ENCODE data around the gene CDCA3. TPM values are rescaled to one million over a fixed set of nuclear protein-coding genes. Genes with fewer than 3 reads are reported as not detected.

Gene CDCA3
- total RNA-seq, 1 experiment from 2014 or later = 107 TPM

GRCh38 chr12:6851921-6852650, 1.0 kb upstream of the CDCA3 start, which contains the start of gene USP5:
USP5 (plus strand) TSS chr12:6852150; CDS start chr12:6852180, 30 bp downstream.
- H3K36me3 ChIP-seq (ENCODE audit: insufficient read depth, low read length, poor library complexity, severe bottlenecking) = peaks cover 48% of the 10 kb centered on the region
- H3K4me3 ChIP-seq (ENCODE audit: low read depth, low read length, poor library complexity, severe bottlenecking) = peak within 1 kb of the TSS; percentile 67
- peaks cover 24% of the 10 kb centered on the region for H3K4me1 ChIP-seq (ENCODE audit: insufficient read depth, low read length, poor library complexity, severe bottlenecking)
- intact Hi-C loops (cut with micrococcal nuclease; ENCODE audit: unreplicated experiment) = loop anchor here (2.0 kb wide), 1 partner anchor 15 kb away; the partner anchor contains the start of gene TPI1
- ChIA-PET CTCF (interaction anchor here (0.5 to 2.9 kb wide), 6 partner anchors 17 to 163 kb away, joined by 3 to 13 read pairs (median 4); partner anchors contain the start of genes SPSB2 and ZNF384), POLR2A (ENCODE audit: low non-redundant PET) (interaction anchor here (0.6 to 1.4 kb wide), 5 partner anchors 9 to 170 kb away, joined by 3 to 9 read pairs (median 5); partner anchors contain the start of genes C12orf57, RNU7-1 and TPI1)
- no peaks in the 10 kb centered on the region for H3K27me3 ChIP-seq (replicated peaks; ENCODE audit: insufficient read depth, low read depth, low read length, poor library complexity)
- no peaks in the 10 kb centered on the region for H3K9me3 ChIP-seq (ENCODE audit: low read depth, low read length, poor library complexity, severe bottlenecking)
- no peak for TF ChIP-seq CTCF (conservative IDR thresholded peaks at IDR 0.05; ENCODE audit: low read depth, low read length)
- no peak for TF ChIP-seq EZH2 (IDR thresholded peaks at IDR 0.05; ENCODE audit: borderline replicate concordance, low read depth, low read length, poor library complexity, severe bottlenecking)
- peak; percentile 100 for DNase-seq (ENCODE audit: low spot score)
- TSS peak; percentile 68 for BruUV-seq (replicated peaks)
- peak within 1 kb of the TSS; percentile 81 for H3K27ac ChIP-seq (ENCODE audit: low read depth, low read length, poor library complexity, severe bottlenecking)

DNA sequence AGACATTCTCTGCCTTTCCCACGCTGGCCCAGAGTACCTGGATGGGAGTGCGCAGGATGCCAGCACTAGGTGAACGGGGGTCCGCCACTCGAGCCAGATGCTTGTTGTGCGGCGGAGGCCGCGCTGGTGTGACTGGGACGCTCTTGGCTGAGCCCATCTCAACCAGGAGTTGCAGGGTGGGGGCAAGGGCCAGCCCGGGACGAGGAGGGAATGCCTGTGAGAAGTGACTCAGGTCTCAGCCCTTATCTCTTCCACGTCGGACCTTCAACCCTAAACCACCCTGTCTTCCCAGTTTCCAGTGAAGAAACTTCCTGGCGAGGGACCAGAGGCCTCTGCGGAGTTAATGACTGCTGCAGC, 312 bp downstream of the CDCA3 start:
- ChIA-PET POLR2A (ENCODE audit: low non-redundant PET) (interaction anchor here (0.5 to 0.6 kb wide), 2 partner anchors 264 to 1086 kb away, joined by 3 to 7 read pairs; no protein-coding TSS in a partner anchor), CTCF (interaction anchor here (1.1 kb wide), 1 partner anchor 84 kb away, joined by 4 read pairs; the partner anchor contains the start of gene PTMS)
- TSS peak; percentile 63 for BruUV-seq (replicated peaks)
- peak overlapping the region; percentile 81 for H3K27ac ChIP-seq (ENCODE audit: low read depth, low read length, poor library complexity, severe bottlenecking)
- TF ChIP-seq EZH2 (IDR thresholded peaks at IDR 0.05; ENCODE audit: borderline replicate concordance, low read depth, low read length, poor library complexity, severe bottlenecking) = no peak
- TF ChIP-seq CTCF (conservative IDR thresholded peaks at IDR 0.05; ENCODE audit: low read depth, low read length) = no peak
- no peaks in the 10 kb centered on the region for H3K27me3 ChIP-seq (replicated peaks; ENCODE audit: insufficient read depth, low read depth, low read length, poor library complexity)
- intact Hi-C loops (cut with micrococcal nuclease; ENCODE audit: unreplicated experiment) = no loop called here
- peaks cover 47% of the 10 kb centered on the region for H3K36me3 ChIP-seq (ENCODE audit: insufficient read depth, low read length, poor library complexity, severe bottlenecking)
- peak overlapping the region; percentile 67 for H3K4me3 ChIP-seq (ENCODE audit: low read depth, low read length, poor library complexity, severe bottlenecking)
- peaks cover 24% of the 10 kb centered on the region for H3K4me1 ChIP-seq (ENCODE audit: insufficient read depth, low read length, poor library complexity, severe bottlenecking)
- no peak for DNase-seq (ENCODE audit: low spot score)
- H3K9me3 ChIP-seq (ENCODE audit: low read depth, low read length, poor library complexity, severe bottlenecking) = no peaks in the 10 kb centered on the region

- Histone ChIP-seq H3K27ac (ENCODE audit: low read depth, low read length, poor library complexity, severe bottlenecking) (peak overlapping the region; percentile 81), H3K4me1 (ENCODE audit: insufficient read depth, low read length, poor library complexity, severe bottlenecking) (peaks cover 24% of the 10 kb centered on the region), H3K36me3 (ENCODE audit: insufficient read depth, low read length, poor library complexity, severe bottlenecking) (peaks cover 48% of the 10 kb centered on the region), H3K4me3 (ENCODE audit: low read depth, low read length, poor library complexity, severe bottlenecking) (peak overlapping the region; percentile 67), H3K27me3 (replicated peaks; ENCODE audit: insufficient read depth, low read depth, low read length, poor library complexity) (no peaks in the 10 kb centered on the region), H3K9me3 (ENCODE audit: low read depth, low read length, poor library complexity, severe bottlenecking) (no peaks in the 10 kb centered on the region)
- TF ChIP-seq EZH2 (IDR thresholded peaks at IDR 0.05; ENCODE audit: borderline replicate concordance, low read depth, low read length, poor library complexity, severe bottlenecking) (no peak), CTCF (conservative IDR thresholded peaks at IDR 0.05; ENCODE audit: low read depth, low read length) (no peak)
- intact Hi-C loops (cut with micrococcal nuclease; ENCODE audit: unreplicated experiment) = no loop called here
- no TSS peak for BruUV-seq (replicated peaks)
- DNase-seq (ENCODE audit: low spot score) = no peak
- POLR2A ChIA-PET (ENCODE audit: low non-redundant PET) = no interaction called here
- CTCF ChIA-PET = no interaction called here
Measured at GRCh38 chr12:6849976-6850560, 1.0 kb downstream of the CDCA3 start.
